H1 (cell line): ENCODE measurements around the gene ZNF555. TPM values are rescaled to one million over a fixed set of nuclear protein-coding genes. Genes with fewer than 3 reads are reported as not detected.

Experiments
- CTCF ChIA-PET: fragments of 300-600 bp; sonication (Branson Sonifier 250); formaldehyde crosslinking; loops from one replicate; lab custom pipeline; 2021; ENCODE audit not compliant: partially characterized antibody; lab: Charles Lee
- POLR2A ChIA-PET: fragments of 300-600 bp; sonication (Branson Sonifier 250); formaldehyde crosslinking; loops from one replicate; lab custom pipeline; 2021; ENCODE audit warnings: inconsistent platforms; ENCODE audit not compliant: partially characterized antibody; lab: Charles Lee
- DNase-seq, 2 experiments: peaks; one replicate each; pipeline versions ENCODE4 v3.0.0 to v3.0.0-alpha.2; 2010 to 2022; ENCODE audit warnings: low spot score in 2 of 2, low read depth in 1 of 2, mixed read lengths in 1 of 2
- FAIRE-seq: peaks from 2 replicates; lab custom pipeline; 2011; peaks lifted over from hg19 to GRCh38; lab: Jason Lieb, UNC
- H2AFZ ChIP-seq: 2 replicates; pipeline ENCODE4 v1.8.1; 2012; ENCODE audit warnings: low read length, inconsistent platforms
- H2AK5ac ChIP-seq: 2 replicates; pipeline ENCODE4 v1.6.1; 2013; ENCODE audit warnings: low read depth, low read length
- H2BK120ac ChIP-seq: replicated peaks from 2 replicates; pipeline ENCODE3; 2013; ENCODE audit warnings: low read depth, low read length, inconsistent platforms
- H2BK12ac ChIP-seq: 2 replicates; pipeline ENCODE4 v1.6.1; 2013; ENCODE audit warnings: low read depth, low read length
- H2BK15ac ChIP-seq: 2 replicates; pipeline ENCODE4 v1.6.1; 2013; ENCODE audit warnings: low read length
- H2BK20ac ChIP-seq: 2 replicates; pipeline ENCODE4 v1.6.1; 2013; ENCODE audit warnings: low read length
- H2BK5ac ChIP-seq: 2 replicates; pipeline ENCODE4 v1.6.1; 2013; ENCODE audit warnings: low read depth, low read length
- H3K14ac ChIP-seq: 2 replicates; pipeline ENCODE4 v1.6.1; 2013; ENCODE audit warnings: inconsistent platforms; ENCODE audit not compliant: insufficient read length
- H3K18ac ChIP-seq: 2 replicates; pipeline ENCODE4 v1.6.1; 2013; ENCODE audit warnings: low read length; ENCODE audit errors: extremely low read depth
- H3K23ac ChIP-seq: 2 replicates; pipeline ENCODE4 v1.6.1; 2013; ENCODE audit warnings: inconsistent platforms; ENCODE audit not compliant: insufficient read length
- H3K23me2 ChIP-seq: 2 replicates; pipeline ENCODE4 v1.6.1; 2013; ENCODE audit warnings: low read depth, low read length
- H3K27ac ChIP-seq: 2 replicates; pipeline ENCODE4 v1.6.1; 2011; ENCODE audit warnings: low read depth, low read length, inconsistent platforms
- H3K27me3 ChIP-seq, 4 experiments: replicated peaks in 1 of 4; 1 replicate in 1 of 4; 2 replicates in 3 of 4; pipeline versions ENCODE4 v1.6.1 to v1.8.1; 2011 to 2013; ENCODE audit warnings: low read length in 3 of 4, mild to moderate bottlenecking in 3 of 4, inconsistent platforms in 2 of 4, mixed read lengths in 2 of 4, moderate library complexity in 1 of 4; ENCODE audit not compliant: control insufficient read depth in 3 of 4, insufficient read depth in 3 of 4; ENCODE audit errors: extremely low read depth in 1 of 4
- H3K36me3 ChIP-seq, 4 experiments: 2 replicates each; pipeline versions ENCODE4 v1.6.1 to v1.8.1; 2011 to 2013; ENCODE audit warnings: mild to moderate bottlenecking in 4 of 4, low read length in 3 of 4, moderate library complexity in 2 of 4, control low read depth in 1 of 4, inconsistent platforms in 1 of 4; ENCODE audit not compliant: insufficient read depth in 4 of 4, control insufficient read depth in 2 of 4
- H3K4ac ChIP-seq: replicated peaks from 2 replicates; pipeline ENCODE3; 2013; ENCODE audit warnings: low read length, low read depth, mixed read lengths, inconsistent platforms; ENCODE audit not compliant: insufficient read length
- H3K4me1 ChIP-seq, 4 experiments: replicated peaks in 1 of 4; 1 replicate in 1 of 4; 2 replicates in 3 of 4; pipeline versions ENCODE4 v1.6.1 to v1.8.1; 2011 to 2013; ENCODE audit warnings: low read length in 3 of 4, inconsistent platforms in 2 of 4, mixed read lengths in 1 of 4; ENCODE audit not compliant: insufficient read depth in 4 of 4, control insufficient read depth in 3 of 4
- H3K4me2 ChIP-seq, 2 experiments: 2 replicates each; pipeline versions ENCODE4 v1.6.1 to v1.8.1; 2011 to 2013; ENCODE audit warnings: low read depth in 2 of 2, low read length in 2 of 2, control low read depth in 1 of 2, inconsistent platforms in 1 of 2, mild to moderate bottlenecking in 1 of 2; ENCODE audit not compliant: insufficient read depth in 1 of 2
- H3K4me3 ChIP-seq, 4 experiments: fragments of 200-600, 300-600 bp in 1 of 4; sonication (generic), shearing (Covaris generic), sonication (Bioruptor Twin) in 1 of 4; 2 replicates each; pipeline versions ENCODE4 v1.5.1 to v1.8.1; 2011 to 2016; ENCODE audit warnings: low read length in 4 of 4, low read depth in 3 of 4, control low read depth in 2 of 4, inconsistent platforms in 2 of 4, mild to moderate bottlenecking in 2 of 4, mixed read lengths in 1 of 4, moderate library complexity in 1 of 4; ENCODE audit not compliant: insufficient read depth in 2 of 4; ENCODE audit errors: extremely low read depth in 1 of 4
- H3K56ac ChIP-seq: replicated peaks from 2 replicates; pipeline ENCODE3; 2013; ENCODE audit warnings: low read depth, mild to moderate bottlenecking, mixed read lengths, low read length, inconsistent platforms; ENCODE audit not compliant: insufficient read length
- H3K79me1 ChIP-seq: 2 replicates; pipeline ENCODE4 v1.6.1; 2013; ENCODE audit warnings: low read depth, low read length, control low read depth
- H3K79me2 ChIP-seq, 2 experiments: 2 replicates each; pipeline versions ENCODE4 v1.6.1 to v1.8.1; 2012 to 2013; ENCODE audit warnings: low read length in 2 of 2, mild to moderate bottlenecking in 2 of 2, inconsistent platforms in 1 of 2; ENCODE audit not compliant: insufficient read depth in 2 of 2, control insufficient read depth in 1 of 2
- H3K9ac ChIP-seq, 4 experiments: replicated peaks in 1 of 4; 1 replicate in 1 of 4; 2 replicates in 3 of 4; pipeline versions ENCODE4 v1.6.1 to v1.8.1; 2011 to 2013; ENCODE audit warnings: low read depth in 3 of 4, low read length in 3 of 4, control low read depth in 2 of 4, mild to moderate bottlenecking in 2 of 4, moderate library complexity in 2 of 4, inconsistent platforms in 1 of 4; ENCODE audit errors: extremely low read depth in 1 of 4
- H3K9me3 ChIP-seq, 2 experiments: 2 replicates each; pipeline versions ENCODE4 v1.6.1 to v1.8.1; 2012 to 2013; ENCODE audit warnings: mild to moderate bottlenecking in 2 of 2, moderate library complexity in 2 of 2, control low read depth in 1 of 2, inconsistent platforms in 1 of 2, low read depth in 1 of 2, low read length in 1 of 2, mixed read lengths in 1 of 2; ENCODE audit not compliant: insufficient read depth in 2 of 2
- H4K20me1 ChIP-seq, 2 experiments: replicated peaks in 1 of 2; 2 replicates each; pipeline versions ENCODE3 to v1.8.1; 2011 to 2013; ENCODE audit warnings: inconsistent platforms in 2 of 2, low read length in 2 of 2, mild to moderate bottlenecking in 1 of 2; ENCODE audit not compliant: insufficient read depth in 2 of 2, control insufficient read depth in 1 of 2
- H4K5ac ChIP-seq: 2 replicates; pipeline ENCODE4 v1.6.1; 2013; ENCODE audit warnings: low read length, low read depth, mixed read lengths, inconsistent platforms; ENCODE audit not compliant: insufficient read length
- H4K8ac ChIP-seq: 2 replicates; pipeline ENCODE4 v1.8.0; 2013; ENCODE audit warnings: mild to moderate bottlenecking, moderate library complexity, low read length, inconsistent platforms; ENCODE audit not compliant: insufficient read depth; ENCODE audit errors: extremely low read depth
- H4K91ac ChIP-seq: replicated peaks from 2 replicates; pipeline ENCODE3; 2013; ENCODE audit warnings: low read length, mixed read lengths, inconsistent platforms; ENCODE audit not compliant: insufficient read length
- GABPA ChIP-seq: IDR thresholded peaks from 2 replicates; pipeline ENCODE4 v1.6.1; 2011; ENCODE audit warnings: mild to moderate bottlenecking, low read length, moderate library complexity, borderline replicate concordance; ENCODE audit not compliant: insufficient read depth
- NRF1 ChIP-seq: IDR thresholded peaks from 2 replicates; pipeline ENCODE4 v1.6.1; 2011; ENCODE audit warnings: mild to moderate bottlenecking, low read depth, low read length, improper control_type of control experiment
- SRF ChIP-seq: IDR thresholded peaks from 2 replicates; pipeline ENCODE4 v1.6.1; 2011; ENCODE audit warnings: mild to moderate bottlenecking, low read depth, low read length, moderate library complexity
- TBP ChIP-seq: IDR thresholded peaks from 2 replicates; pipeline ENCODE4 v1.6.1; 2011; ENCODE audit warnings: low read depth, low read length, improper control_type of control experiment
- WGBS, 2 experiments: shearing (Covaris generic) in 1 of 2; methylation state at CpG; one replicate each; pipeline versions ENCODE4 v1.1.6 to v1.1.7; 2013 to 2015; ENCODE audit warnings: low lambda C conversion rate in 2 of 2, mixed read lengths in 2 of 2, inconsistent platforms in 1 of 2, low coverage in 1 of 2, missing lambda C conversion rate in 1 of 2; ENCODE audit not compliant: insufficient replicate concordance in 2 of 2, insufficient coverage in 1 of 2, insufficient read length in 1 of 2; ENCODE audit errors: extremely low coverage in 1 of 2, missing lambda C conversion rate in 1 of 2; 5-methylcytosine and 5-hydroxymethylcytosine counted together
- polyA plus RNA-seq, 7 experiments: library from polyadenylated mRNA; depleted of rRNA in 3 of 7; stranded (reverse) in 5 of 7; unstranded in 2 of 7; fragments of >200 nt in 5 of 7; fragments of 200-250 nt in 2 of 7; gene quantifications; 1 replicate in 5 of 7; 2 replicates in 1 of 7; 4 replicates in 1 of 7; pipeline versions ENCODE4 v1.2.1 to v1.2.3, GENCODE V29; 2011 to 2013; ENCODE audit warnings: missing spikeins in 2 of 7, mixed read lengths in 2 of 7
- total RNA-seq: library from RNA; stranded (reverse); fragmentation: NEBNext Ultra II Directional; extraction: Animal tissue kit (Norgen Biotek cat#: 25700); gene quantifications from 2 replicates; pipeline ENCODE4 v1.2.1, GENCODE V29; 2021
- TF ChIP-seq, protein P1 (sequence below): IDR thresholded peaks from 2 replicates; pipeline ENCODE4 v1.6.1; 2011; ENCODE audit warnings: low read length, improper control_type of control experiment

ZNF555 gene
- total and polyA plus RNA-seq, 2 of the 8 experiments (the other 6 are each of a cell fraction or from before 2014, with no cell fraction given), result 1.6 to 5.7 TPM

DNA sequence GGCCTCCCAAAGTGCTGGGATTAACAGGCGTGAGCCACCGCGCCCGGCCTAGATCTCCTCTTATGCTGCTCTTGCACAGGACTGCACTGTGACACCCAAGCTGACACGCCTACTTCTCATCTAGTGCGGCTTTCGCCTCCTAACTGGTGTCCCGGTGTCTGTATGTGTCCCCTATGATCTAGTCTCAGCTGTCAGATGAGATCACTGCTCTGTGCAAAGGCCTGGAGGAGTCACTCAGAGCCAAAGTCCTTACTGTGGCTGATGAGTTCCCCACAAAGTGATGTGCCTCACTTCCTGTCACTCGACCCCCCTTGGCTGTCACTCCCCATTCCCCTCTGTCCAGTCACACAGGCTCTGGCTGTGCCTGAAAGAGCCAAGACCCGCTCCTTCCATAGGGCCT, 28.3 kb downstream of the ZNF555 start:
- no peaks in the 10 kb centered on the region; a peak in 1 of 8 replicates for H3K36me3 ChIP-seq
- H3K4me3 ChIP-seq, result no peak overlapping the region
- no peak overlapping the region for H3K23ac ChIP-seq
- no peaks in the 10 kb centered on the region for H3K23me2 ChIP-seq
- no peaks in the 10 kb centered on the region for H4K20me1 ChIP-seq
- WGBS, 2 experiments, result 79% methylated on average over 10 of the region's 10 CpGs; no CpG with 5 or more reads in 1 of the 2 experiments
- H2BK15ac ChIP-seq, result no peak overlapping the region
- no peak overlapping the region for H3K56ac ChIP-seq
- H3K14ac ChIP-seq, result no peak overlapping the region
- no peak overlapping the region for H2BK5ac ChIP-seq
- H3K4me1 ChIP-seq, result no peaks in the 10 kb centered on the region
- H2BK20ac ChIP-seq, result no peak overlapping the region
- no peaks in the 10 kb centered on the region for H3K79me1 ChIP-seq
- H2BK120ac ChIP-seq, result no peak overlapping the region
- H2BK12ac ChIP-seq, result no peak overlapping the region
- peaks cover 34 to 68% of the 10 kb centered on the region in 2 experiments for H3K9me3 ChIP-seq
- no peak for DNase-seq
- TF ChIP-seq, protein P1, sequence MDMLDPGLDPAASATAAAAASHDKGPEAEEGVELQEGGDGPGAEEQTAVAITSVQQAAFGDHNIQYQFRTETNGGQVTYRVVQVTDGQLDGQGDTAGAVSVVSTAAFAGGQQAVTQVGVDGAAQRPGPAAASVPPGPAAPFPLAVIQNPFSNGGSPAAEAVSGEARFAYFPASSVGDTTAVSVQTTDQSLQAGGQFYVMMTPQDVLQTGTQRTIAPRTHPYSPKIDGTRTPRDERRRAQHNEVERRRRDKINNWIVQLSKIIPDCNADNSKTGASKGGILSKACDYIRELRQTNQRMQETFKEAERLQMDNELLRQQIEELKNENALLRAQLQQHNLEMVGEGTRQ, result no peak
- TF ChIP-seq TBP (no peak), NRF1 (no peak), SRF (no peak), GABPA (no peak)
- TF ChIP-seq, all 59 proteins: peak for 0
- no peak overlapping the region for H3K27ac ChIP-seq
- FAIRE-seq, result no peak
- no peak overlapping the region for H3K18ac ChIP-seq
- no peak overlapping the region for H2AK5ac ChIP-seq
- no peak overlapping the region; the same call in 1 of the 2 replicates for H4K8ac ChIP-seq
- H2AFZ ChIP-seq, result no peak overlapping the region
- H3K9ac ChIP-seq, result no peak overlapping the region
- H4K5ac ChIP-seq, result no peak overlapping the region
- H3K4ac ChIP-seq, result no peak overlapping the region
- H3K27me3 ChIP-seq, result no peaks in the 10 kb centered on the region
- H3K79me2 ChIP-seq, result no peaks in the 10 kb centered on the region
- H3K4me2 ChIP-seq, result no peak overlapping the region
- no peak overlapping the region for H4K91ac ChIP-seq
- ChIA-PET CTCF (no interaction called here), POLR2A (no interaction called here)
